HG03469 (cell line): ENCODE measurements around the gene RARS1.

Source experiments
- ATAC-seq: cut with Tn5 transposase; IDR thresholded peaks from one replicate; pipeline ENCODE4 v1.9.1; 2021; ENCODE audit warnings: mild to moderate bottlenecking, moderate library complexity, moderate number of reproducible peaks; ENCODE audit not compliant: unreplicated experiment

The RARS1 gene

DNA sequence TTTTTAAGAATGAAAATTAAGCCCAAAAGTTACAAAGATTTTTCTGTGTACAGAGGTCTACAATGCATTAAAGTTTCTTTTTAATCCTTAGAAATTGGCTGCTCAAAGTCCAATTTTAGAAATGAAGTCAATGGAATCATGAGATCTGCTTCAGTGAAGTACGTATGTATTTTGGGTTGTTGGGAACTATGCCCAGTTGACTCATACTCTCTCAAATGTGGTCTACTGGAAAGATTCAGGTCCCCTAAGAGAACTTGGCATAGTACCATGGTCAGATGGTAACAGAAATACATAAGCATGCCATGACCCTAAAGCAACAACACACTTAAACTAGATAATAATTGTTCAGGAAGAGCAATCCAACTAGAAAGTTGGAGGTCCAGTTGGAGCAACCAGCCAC, 65.9 kb downstream of the RARS1 start:
- no peak for ATAC-seq

DNA sequence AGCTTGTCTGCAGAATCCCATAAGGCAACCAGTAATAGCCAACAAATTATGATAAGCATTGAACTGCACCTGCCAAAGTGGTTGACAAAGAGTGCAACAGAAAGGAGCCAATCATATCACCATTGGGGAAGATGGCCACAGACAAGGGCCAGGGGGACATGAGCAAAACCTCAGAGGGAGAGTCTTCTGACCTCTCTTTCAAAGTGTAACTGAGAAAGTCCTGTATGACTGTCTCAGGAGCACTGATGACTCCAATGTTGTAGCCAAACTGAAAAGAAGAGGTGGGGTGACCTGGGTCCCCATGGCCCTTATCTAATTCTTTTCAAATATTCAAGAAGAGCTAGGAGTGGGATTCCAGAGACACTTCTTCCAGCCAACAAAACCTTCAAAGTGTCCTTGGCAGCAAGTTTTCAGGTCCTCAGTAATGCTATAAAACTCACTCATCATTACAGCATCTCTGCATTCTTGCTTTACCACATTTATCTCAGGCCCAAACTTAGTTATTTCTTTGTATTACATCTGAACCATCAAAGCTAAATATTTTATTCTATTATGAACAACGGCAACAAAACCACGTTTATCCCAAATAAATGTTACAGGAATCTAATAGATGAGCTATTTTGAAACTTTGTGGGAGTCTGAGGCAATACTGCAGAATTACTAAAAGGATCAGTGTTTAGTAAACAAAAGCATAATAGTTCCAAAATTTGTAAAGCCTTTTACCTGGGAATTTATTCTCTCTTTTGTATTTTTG, 67.3 kb downstream of the RARS1 start:
- ATAC-seq: no peak

DNA sequence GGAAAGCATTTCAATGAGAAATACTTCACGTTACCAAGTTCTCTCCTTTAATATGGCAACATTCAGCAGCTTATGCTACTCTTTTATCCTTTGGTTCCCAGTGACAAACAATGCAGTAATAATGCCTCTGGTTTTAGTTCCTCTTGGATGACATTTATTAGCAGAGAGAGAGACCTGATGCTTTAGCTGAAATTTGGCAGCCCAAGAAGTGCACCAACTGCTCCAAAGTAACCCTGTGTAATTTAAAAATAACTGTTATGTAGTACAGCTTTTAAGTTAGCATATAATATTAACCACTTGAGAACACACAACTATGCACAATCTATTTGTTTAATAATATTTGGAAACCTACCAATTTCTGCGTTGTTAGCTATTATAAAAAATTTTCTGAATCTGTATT, 71.1 kb downstream of the RARS1 start:
- no peak for ATAC-seq

DNA sequence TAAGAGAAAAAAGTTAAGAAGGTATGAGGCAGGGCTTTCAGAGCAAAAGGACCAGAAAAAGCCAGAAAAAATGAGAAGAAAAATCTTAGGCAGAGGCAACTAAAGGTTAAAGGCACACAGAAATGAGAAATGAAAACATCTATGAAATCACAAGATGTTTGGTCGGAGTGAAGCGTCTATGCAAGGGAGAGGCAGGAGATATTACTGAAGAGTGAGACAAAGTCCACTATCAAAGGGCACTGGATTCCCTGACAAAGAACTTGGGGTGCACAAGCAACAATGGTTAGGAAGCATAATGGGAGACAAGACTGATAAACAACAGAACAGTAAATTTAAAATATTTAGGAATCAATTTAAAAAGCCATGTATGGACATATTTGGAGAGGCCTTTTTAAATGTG, 76.0 kb downstream of the RARS1 start:
- ATAC-seq: no peak

DNA sequence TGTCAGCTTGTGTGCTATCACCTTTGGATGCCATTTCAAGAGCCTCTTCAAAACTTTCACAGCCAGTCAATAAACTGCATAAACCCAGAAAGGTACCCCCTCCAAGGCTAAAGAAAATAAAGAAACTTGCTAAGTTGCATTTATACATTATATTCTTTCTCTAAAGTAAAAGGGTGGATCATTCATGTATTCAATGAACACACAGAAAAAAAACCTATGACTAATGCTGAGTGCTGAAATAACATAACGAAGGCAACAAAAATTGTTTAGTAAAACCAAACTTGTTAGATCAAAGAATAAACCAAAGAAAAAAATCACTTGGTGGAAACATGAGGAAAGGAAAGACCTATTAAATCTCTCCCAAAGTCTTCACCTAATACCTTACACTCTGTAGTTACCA, 77.7 kb downstream of the RARS1 start:
- ATAC-seq: no peak

DNA sequence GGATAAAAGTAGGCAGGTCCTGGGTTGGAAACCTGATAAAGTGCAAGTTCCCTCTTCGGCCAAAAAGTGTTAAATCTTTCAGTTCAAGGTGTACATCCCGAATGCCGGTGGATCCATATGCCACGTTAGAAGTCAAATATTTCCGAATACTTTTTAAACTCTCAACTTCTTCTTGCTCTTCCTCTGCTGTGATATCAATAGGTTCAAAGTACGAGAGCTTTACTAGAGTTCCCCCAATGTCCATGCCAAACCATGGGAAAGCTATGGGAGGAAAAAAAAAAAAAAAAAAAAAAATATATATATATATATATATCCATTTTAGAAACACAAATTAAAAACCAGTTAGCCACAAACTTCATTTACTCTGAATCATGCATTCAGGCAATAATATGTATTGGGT, 82.5 kb downstream of the RARS1 start:
- ATAC-seq: no peak
